ENCODE data around the gene TNC.
A peak's percentile ranks its signal among the peaks of the same experiment; 100 is the strongest.

The TNC gene

GRCh38 chr9:115033800-115034199 lies 84.2 kb downstream of the TNC start:
- no peak for TF ChIP-seq CTCF (IDR thresholded peaks at IDR 0.05; ENCODE audit: low read depth, low read length)
- DNase-seq (ENCODE audit: low read depth, low spot score): no peak
- no peak overlapping the region for H3K4me3 ChIP-seq (ENCODE audit: low read depth, low read length)
- in situ Hi-C loops (cut with HindIII; ENCODE audit: low sequenced_read_pairs): no loop called here

GRCh38 chr9:115032296-115032695 lies 85.7 kb downstream of the TNC start:
- no peak for DNase-seq (ENCODE audit: low read depth, low spot score)
- in situ Hi-C loops (cut with HindIII; ENCODE audit: low sequenced_read_pairs): no loop called here
- no peak for TF ChIP-seq CTCF (IDR thresholded peaks at IDR 0.05; ENCODE audit: low read depth, low read length)
- no peak overlapping the region for H3K4me3 ChIP-seq (ENCODE audit: low read depth, low read length)

GRCh38 chr9:115030006-115030405 lies 88.0 kb downstream of the TNC start:
- in situ Hi-C loops (cut with HindIII; ENCODE audit: low sequenced_read_pairs): no loop called here
- no peak for TF ChIP-seq CTCF (IDR thresholded peaks at IDR 0.05; ENCODE audit: low read depth, low read length)
- H3K4me3 ChIP-seq (ENCODE audit: low read depth, low read length): no peak overlapping the region
- no peak for DNase-seq (ENCODE audit: low read depth, low spot score)

GRCh38 chr9:115025721-115026120 lies 92.2 kb downstream of the TNC start:
- no peak overlapping the region for H3K4me3 ChIP-seq (ENCODE audit: low read depth, low read length)
- no peak for DNase-seq (ENCODE audit: low read depth, low spot score)
- in situ Hi-C loops (cut with HindIII; ENCODE audit: low sequenced_read_pairs): no loop called here
- no peak for TF ChIP-seq CTCF (IDR thresholded peaks at IDR 0.05; ENCODE audit: low read depth, low read length)

GRCh38 chr9:115024925-115025535 lies 92.9 kb downstream of the TNC start:
- in situ Hi-C loops (cut with HindIII; ENCODE audit: low sequenced_read_pairs): loop anchor here (25.0 kb wide), 1 partner anchor 113 kb away; no protein-coding TSS in a partner anchor
- no peak for DNase-seq (ENCODE audit: low read depth, low spot score)
- H3K4me3 ChIP-seq (ENCODE audit: low read depth, low read length): no peak overlapping the region
- no peak for TF ChIP-seq CTCF (IDR thresholded peaks at IDR 0.05; ENCODE audit: low read depth, low read length)

GRCh38 chr9:115022760-115023434 lies 95.1 kb downstream of the TNC start:
- in situ Hi-C loops (cut with HindIII; ENCODE audit: low sequenced_read_pairs): loop anchor here (25.0 kb wide), 1 partner anchor 111 kb away; no protein-coding TSS in a partner anchor
- H3K4me3 ChIP-seq (ENCODE audit: low read depth, low read length): no peak overlapping the region
- DNase-seq (ENCODE audit: low read depth, low spot score): peak; percentile 86
- TF ChIP-seq CTCF (IDR thresholded peaks at IDR 0.05; ENCODE audit: low read depth, low read length): no peak

All from astrocyte of the spinal cord (primary cell).